PC-3 (cell line): ENCODE data around the gene OR6C2. TPM values are rescaled to one million over a fixed set of nuclear protein-coding genes. Genes with fewer than 3 reads are reported as not detected.
A peak's percentile ranks its signal among the peaks of the same experiment; 100 is the strongest.

ENCODE experiments used
- ATAC-seq: fragments of 200-7000 bp; cut with Tn5 transposase; 2 replicates; pipeline ENCODE4 v1.9.1; 2020; ENCODE audit warnings: mild to moderate bottlenecking, moderate library complexity
- Bru-seq: library from RNA; stranded (reverse); fragments of 400-500 nt; gene quantifications from one replicate; lab custom pipeline; 2021; lab: Mats Ljungman, UMichigan
- BruChase-seq, 2 experiments: library from RNA; stranded (reverse); fragments of 400-500 nt; gene quantifications; one replicate each; lab custom pipeline; 2021; lab: Mats Ljungman, UMichigan
- BruUV-seq: library from RNA; stranded (reverse); fragments of 400-500 nt; replicated peaks from 2 replicates; lab custom pipeline; 2021; lab: Mats Ljungman, UMichigan
- CTCF ChIA-PET: fragments of 300-600 bp; sonication (Branson Sonifier 250); formaldehyde crosslinking; loops from one replicate; lab custom pipeline; 2022; ENCODE audit warnings: antibody characterized with exemption; lab: Charles Lee
- POLR2A ChIA-PET: fragments of 300-600 bp; sonication (Branson Sonifier 250); formaldehyde crosslinking; loops from one replicate; lab custom pipeline; 2022; ENCODE audit warnings: antibody characterized with exemption; ENCODE audit not compliant: unreplicated experiment; lab: Charles Lee
- DNase-seq: peaks from one replicate; pipeline ENCODE4 v3.0.0-alpha.2; 2015
- H2AFZ ChIP-seq: fragments of 300-600 bp; sonication (generic); 2 replicates; pipeline ENCODE4 v1.6.0; 2016; ENCODE audit warnings: antibody characterized with exemption, low read length
- H3F3A ChIP-seq: fragments of 300-600 bp; sonication (generic); one replicate; pipeline ENCODE4 v1.6.0; 2017; ENCODE audit warnings: antibody characterized with exemption, low read length, control low read depth, mild to moderate bottlenecking; ENCODE audit not compliant: unreplicated experiment
- H3K27ac ChIP-seq: fragments of 300-600 bp; sonication (generic); 2 replicates; pipeline ENCODE4 v1.5.1; 2016; ENCODE audit warnings: mild to moderate bottlenecking, low read length
- H3K27me3 ChIP-seq: fragments of 300-600 bp; sonication (generic); 2 replicates; pipeline ENCODE4 v1.6.1; 2016; ENCODE audit warnings: low read length, mixed read lengths
- H3K36me3 ChIP-seq: fragments of 300-600 bp; sonication (generic); 2 replicates; pipeline ENCODE4 v1.6.1; 2016; ENCODE audit warnings: low read depth, mixed run types, low read length, mixed read lengths
- H3K4me1 ChIP-seq: fragments of 300-600 bp; sonication (generic); 2 replicates; pipeline ENCODE4 v1.5.1; 2016; ENCODE audit warnings: low read length; ENCODE audit not compliant: insufficient read depth
- H3K4me2 ChIP-seq: fragments of 300-600 bp; sonication (generic); 2 replicates; pipeline ENCODE4 v1.6.0; 2016; ENCODE audit warnings: low read length
- H3K4me3 ChIP-seq: fragments of 300-600 bp; sonication (generic); 2 replicates; pipeline ENCODE4 v1.5.1; 2016; ENCODE audit warnings: mild to moderate bottlenecking, low read length, mixed read lengths
- H3K79me2 ChIP-seq: fragments of 300-600 bp; sonication (generic); 2 replicates; pipeline ENCODE4 v1.6.1; 2017; ENCODE audit warnings: low read length, mixed read lengths
- H3K9ac ChIP-seq: fragments of 300-600 bp; sonication (generic); 2 replicates; pipeline ENCODE4 v1.6.0; 2016; ENCODE audit warnings: mild to moderate bottlenecking, low read length
- H3K9me2 ChIP-seq: fragments of 300-600 bp; sonication (generic); replicated peaks from 2 replicates; pipeline ENCODE4 v1.6.1; 2016; ENCODE audit warnings: mixed run types, low read length, mixed read lengths
- H3K9me3 ChIP-seq: fragments of 300-600 bp; sonication (generic); 2 replicates; pipeline ENCODE4 v1.6.1; 2016; ENCODE audit warnings: low read length, mixed read lengths
- H4K20me1 ChIP-seq: fragments of 300-600 bp; sonication (generic); 2 replicates; pipeline ENCODE4 v1.6.1; 2016; ENCODE audit warnings: low read length, mixed read lengths
- CTCF ChIP-seq: fragments of 300-600 bp; sonication (generic); conservative IDR thresholded peaks from 2 replicates; pipeline ENCODE4 v1.5.1; 2017; ENCODE audit warnings: antibody characterized with exemption, low read depth, mild to moderate bottlenecking, low read length
- EZH2 ChIP-seq: fragments of 300-600 bp; sonication (generic); IDR thresholded peaks from one replicate; pipeline ENCODE4 v1.6.1; 2017; ENCODE audit warnings: antibody characterized with exemption, mild to moderate bottlenecking, low read length; ENCODE audit not compliant: unreplicated experiment
- EZH2phosphoT487 ChIP-seq: fragments of 300-600 bp; sonication (generic); IDR thresholded peaks from 2 replicates; pipeline ENCODE4 v1.6.1; 2018; ENCODE audit warnings: mild to moderate bottlenecking, antibody characterized with exemption, low read length, borderline replicate concordance
- intact Hi-C: fragments of 100-400 bp; cut with micrococcal nuclease; formaldehyde crosslinking; loops from 2 replicates; pipeline ENCODE4 v1.9.0; 2023
- long read RNA-seq: library from polyadenylated mRNA; unstranded; transcript quantifications from one replicate; pipeline ENCODE4 v2.0.0, GENCODE V29; 2021; ENCODE audit not compliant: unreplicated experiment
- total RNA-seq: library from RNA; depleted of rRNA; stranded (reverse); fragments of >200 nt; gene quantifications from 2 replicates; pipeline ENCODE4 v1.2.3, GENCODE V29; 2014; rRNA removed

The OR6C2 gene
- total RNA-seq (not detected in 2 replicates), Bru-seq, nascent RNA (not detected), BruChase-seq, experiment 1, labeled RNA remaining after a 6-hour chase (percentile 4 among the genes with signal in this experiment), BruChase-seq, experiment 2, labeled RNA remaining after a 2-hour chase (not detected)
- long read RNA-seq, result 0 reads

DNA sequence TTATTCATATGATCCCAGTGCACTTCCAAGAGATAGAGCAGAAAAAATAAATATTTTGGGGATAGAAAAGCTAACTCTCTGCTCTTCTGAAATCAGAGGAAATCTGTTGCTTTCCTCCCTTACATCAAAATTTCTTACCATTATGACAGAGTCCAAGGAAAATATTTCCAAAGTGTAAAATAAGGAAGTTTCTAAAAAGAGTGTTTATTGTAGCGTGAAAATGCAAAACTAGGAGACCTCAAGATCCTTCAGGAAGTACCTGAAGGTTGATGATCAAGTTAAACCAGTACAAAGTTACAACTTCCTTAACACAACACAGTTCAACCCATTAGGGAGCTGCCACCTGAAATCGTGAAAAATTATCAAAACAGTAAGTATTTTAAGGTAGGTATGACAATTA, at the start of gene OR6C2:
Gene OR6C2, plus strand, starts transcription at position 301 of the 400 bp plus-strand sequence. CDS start 8,138 bp downstream, outside the sequence.
- no TSS peak for BruUV-seq
- H3K4me2 ChIP-seq, result no peak within 1 kb of the TSS
- no peak within 1 kb of the TSS for H3K27ac ChIP-seq
- H3K9me2 ChIP-seq, result no peaks in the 10 kb centered on the region
- no peaks in the 10 kb centered on the region for H3F3A ChIP-seq
- H3K4me3 ChIP-seq, result no peak within 1 kb of the TSS
- intact Hi-C loops, result no loop called here
- no peaks in the 10 kb centered on the region for H3K9me3 ChIP-seq
- POLR2A ChIA-PET, result no interaction called here
- CTCF ChIA-PET, result no interaction called here
- peaks cover 26% of the 10 kb centered on the region; the same call in 1 of the 2 replicates for H3K27me3 ChIP-seq
- no peaks in the 10 kb centered on the region for H3K79me2 ChIP-seq
- no peak within 1 kb of the TSS for H2AFZ ChIP-seq
- H3K36me3 ChIP-seq, result no peaks in the 10 kb centered on the region
- DNase-seq (no peak), ATAC-seq (no peak)
- TF ChIP-seq CTCF (no peak), EZH2phosphoT487 (no peak), EZH2 (no peak)
- no peaks in the 10 kb centered on the region for H3K4me1 ChIP-seq
- H4K20me1 ChIP-seq, result no peaks in the 10 kb centered on the region
- no peak within 1 kb of the TSS for H3K9ac ChIP-seq

DNA sequence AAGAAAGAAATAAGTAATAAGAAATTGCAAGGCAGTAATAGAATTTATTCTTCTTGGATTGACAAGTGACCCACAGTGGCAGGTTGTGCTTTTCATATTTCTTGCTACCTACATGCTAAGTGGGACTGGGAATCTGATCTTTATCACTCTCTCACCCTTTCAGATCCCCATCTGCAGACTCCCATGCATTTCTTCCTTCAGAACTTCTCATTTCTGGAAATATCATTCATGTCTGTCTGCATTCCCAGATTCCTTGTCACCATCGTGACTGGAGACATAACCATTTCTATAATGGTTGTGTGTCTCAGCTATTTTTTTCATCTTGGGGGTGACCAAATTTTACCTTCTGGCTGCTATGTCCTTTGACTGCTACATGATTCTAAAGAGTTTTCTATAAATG, 47.5 kb upstream of the OR6C2 start:
- Histone ChIP-seq H3K27ac (no peak overlapping the region), H3K27me3 (peaks cover 59% of the 10 kb centered on the region), H3F3A (no peaks in the 10 kb centered on the region), H3K4me3 (no peak overlapping the region), H3K9ac (no peak overlapping the region), H3K36me3 (no peaks in the 10 kb centered on the region), H3K79me2 (no peaks in the 10 kb centered on the region), H3K4me1 (no peaks in the 10 kb centered on the region), H3K9me2 (no peaks in the 10 kb centered on the region), H3K4me2 (no peak overlapping the region), H4K20me1 (no peaks in the 10 kb centered on the region), H3K9me3 (no peaks in the 10 kb centered on the region), H2AFZ (no peak overlapping the region)
- ChIA-PET CTCF (no interaction called here), POLR2A (no interaction called here)
- intact Hi-C loops, result no loop called here
- no peak for ATAC-seq
- no peak for TF ChIP-seq EZH2phosphoT487
- no peak for TF ChIP-seq EZH2
- no peak for TF ChIP-seq CTCF
- BruUV-seq, result no TSS peak
- no peak for DNase-seq

DNA sequence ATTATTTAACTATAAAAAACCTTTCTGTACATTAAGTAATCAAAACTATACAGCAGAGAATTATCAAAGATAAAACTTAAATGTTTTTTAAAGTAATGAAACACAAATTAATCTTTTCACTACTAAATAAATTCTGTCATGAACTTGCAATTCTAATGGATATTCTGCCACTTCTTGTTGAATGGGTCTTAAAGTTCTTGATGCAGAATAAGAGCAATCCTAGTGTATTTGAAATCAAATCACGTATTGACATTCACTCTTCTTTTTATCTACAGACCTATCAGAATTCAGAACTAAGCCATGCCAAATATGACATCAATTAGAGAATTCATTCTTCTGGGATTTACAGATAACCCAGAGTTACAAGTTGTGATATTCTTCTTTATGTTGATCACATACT, 43.6 kb upstream of the OR6C2 start, which contains the start of gene OR6C65:
Gene OR6C65, plus strand, starts transcription at position 301 of the 400 bp plus-strand sequence. Its CDS starts 0 bp downstream, at position 301.
- Histone ChIP-seq H3F3A (no peaks in the 10 kb centered on the region), H3K4me2 (no peak within 1 kb of the TSS), H3K9me3 (no peaks in the 10 kb centered on the region), H3K4me3 (no peak within 1 kb of the TSS), H3K27me3 (peaks cover 34% of the 10 kb centered on the region), H3K4me1 (no peaks in the 10 kb centered on the region), H2AFZ (no peak within 1 kb of the TSS), H3K27ac (no peak within 1 kb of the TSS), H3K9ac (no peak within 1 kb of the TSS), H3K9me2 (no peaks in the 10 kb centered on the region), H4K20me1 (no peaks in the 10 kb centered on the region), H3K36me3 (no peaks in the 10 kb centered on the region), H3K79me2 (no peaks in the 10 kb centered on the region)
- no peak for ATAC-seq
- BruUV-seq, result no TSS peak
- intact Hi-C loops, result no loop called here
- no peak for DNase-seq
- POLR2A ChIA-PET, result no interaction called here
- TF ChIP-seq CTCF (no peak), EZH2phosphoT487 (no peak), EZH2 (no peak)
- CTCF ChIA-PET, result no interaction called here
